ENCODE measurements around the gene PATL2. TPM values are rescaled to one million over a fixed set of nuclear protein-coding genes. Genes with fewer than 3 reads are reported as not detected.

PATL2 gene
- total and polyA plus RNA-seq, 3 donors from 2014 or later: 0.62 to 0.87 (median 0.76) TPM

DNA sequence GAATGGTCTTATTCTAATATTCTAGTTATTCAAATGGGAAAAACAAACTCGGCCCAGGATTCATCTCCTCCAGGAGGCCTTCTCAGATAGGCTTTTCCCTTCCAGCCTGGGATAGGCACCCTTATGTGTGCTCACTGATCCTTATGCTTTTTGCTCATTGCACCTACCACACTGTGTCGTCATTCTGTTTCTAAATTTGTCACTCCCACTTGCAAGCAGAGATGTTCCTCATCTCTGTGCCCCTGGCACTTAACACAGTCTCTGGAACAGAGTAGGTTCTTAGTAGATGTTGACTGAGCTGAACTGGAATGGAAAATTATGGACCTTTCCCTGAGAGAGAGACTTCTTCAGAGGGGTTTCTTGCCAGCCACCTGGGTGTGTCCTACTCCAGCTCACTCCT is 28.9 kb downstream of the PATL2 start:
- H3K4me1 ChIP-seq: no peaks in the 10 kb centered on the region
- H3K4me3 ChIP-seq: no peak overlapping the region
- intact Hi-C loops (cut with DNase I; ENCODE audit: low total_unique reads): no loop called here
- no peak overlapping the region for H3K27ac ChIP-seq
- H3K9me3 ChIP-seq: no peaks in the 10 kb centered on the region
- DNase-seq: no peak
- H3K36me3 ChIP-seq (ENCODE audit: low read depth, missing control alignments): no peaks in the 10 kb centered on the region
- no peak for TF ChIP-seq POLR2A (IDR thresholded peaks at IDR 0.05)
- 72 to 86% methylated on average over 2 of the region's 2 CpGs for WGBS, 2 donors
- no peaks in the 10 kb centered on the region for H3K27me3 ChIP-seq

DNA sequence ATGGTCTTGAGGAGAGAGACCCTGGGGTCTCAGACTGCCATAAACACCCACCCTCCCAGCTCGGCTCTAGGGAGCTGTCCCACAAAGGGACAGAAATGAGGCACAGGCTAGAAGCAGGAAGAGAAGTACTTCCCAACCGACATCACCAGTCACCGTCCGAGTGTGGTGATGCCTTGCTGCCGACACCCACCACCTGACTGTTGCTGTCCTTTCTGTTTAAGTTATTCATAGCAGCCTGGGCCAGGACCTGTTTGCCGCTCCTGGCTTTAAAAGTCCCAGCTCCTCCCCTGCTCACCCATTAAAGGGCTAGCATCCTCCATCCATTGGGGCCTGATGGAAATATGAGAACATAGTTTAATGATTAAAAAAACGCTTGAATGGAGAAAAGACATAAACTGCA is 34.4 kb downstream of the PATL2 start:
- Histone ChIP-seq H3K9me3 (no peaks in the 10 kb centered on the region), H3K27ac (no peak overlapping the region)
- WGBS, 2 donors: 68 to 71% methylated on average over 7 of the region's 7 CpGs

DNA sequence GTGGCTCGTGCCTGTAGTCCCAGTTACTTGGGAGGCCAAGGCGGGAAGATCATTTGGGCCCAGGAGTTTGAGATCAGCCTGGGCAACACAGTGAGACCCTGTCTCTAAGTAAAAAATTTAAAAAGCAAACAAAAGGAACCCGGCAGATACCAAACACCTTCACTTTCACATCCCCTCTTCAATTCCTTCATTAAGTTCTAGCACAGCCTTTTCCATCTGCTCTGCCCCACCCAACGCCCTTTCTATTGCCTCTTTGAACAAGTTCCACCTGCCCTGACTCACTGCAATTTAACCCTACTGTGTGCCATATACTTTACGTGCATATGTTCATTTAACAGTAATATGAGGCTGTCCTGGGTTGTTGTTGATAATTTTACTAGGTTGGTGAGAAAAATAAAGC is 35.2 kb downstream of the PATL2 start:
- intact Hi-C loops (cut with DNase I; ENCODE audit: low total_unique reads): no loop called here
- Histone ChIP-seq H3K9me3 (no peaks in the 10 kb centered on the region), H3K27me3 (no peaks in the 10 kb centered on the region), H3K4me3 (no peak overlapping the region), H3K36me3 (ENCODE audit: low read depth, missing control alignments) (no peaks in the 10 kb centered on the region), H3K27ac (no peak overlapping the region), H3K4me1 (no peaks in the 10 kb centered on the region)
- TF ChIP-seq, protein P1, sequence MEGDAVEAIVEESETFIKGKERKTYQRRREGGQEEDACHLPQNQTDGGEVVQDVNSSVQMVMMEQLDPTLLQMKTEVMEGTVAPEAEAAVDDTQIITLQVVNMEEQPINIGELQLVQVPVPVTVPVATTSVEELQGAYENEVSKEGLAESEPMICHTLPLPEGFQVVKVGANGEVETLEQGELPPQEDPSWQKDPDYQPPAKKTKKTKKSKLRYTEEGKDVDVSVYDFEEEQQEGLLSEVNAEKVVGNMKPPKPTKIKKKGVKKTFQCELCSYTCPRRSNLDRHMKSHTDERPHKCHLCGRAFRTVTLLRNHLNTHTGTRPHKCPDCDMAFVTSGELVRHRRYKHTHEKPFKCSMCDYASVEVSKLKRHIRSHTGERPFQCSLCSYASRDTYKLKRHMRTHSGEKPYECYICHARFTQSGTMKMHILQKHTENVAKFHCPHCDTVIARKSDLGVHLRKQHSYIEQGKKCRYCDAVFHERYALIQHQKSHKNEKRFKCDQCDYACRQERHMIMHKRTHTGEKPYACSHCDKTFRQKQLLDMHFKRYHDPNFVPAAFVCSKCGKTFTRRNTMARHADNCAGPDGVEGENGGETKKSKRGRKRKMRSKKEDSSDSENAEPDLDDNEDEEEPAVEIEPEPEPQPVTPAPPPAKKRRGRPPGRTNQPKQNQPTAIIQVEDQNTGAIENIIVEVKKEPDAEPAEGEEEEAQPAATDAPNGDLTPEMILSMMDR (IDR thresholded peaks at IDR 0.05): no peak
- no peak for TF ChIP-seq POLR2A (IDR thresholded peaks at IDR 0.05)
- DNase-seq: no peak
- WGBS, 2 donors: 88 to 93% methylated on average over 5 of the region's 5 CpGs

More for the DNA sequence above, 34.4 kb downstream of the PATL2 start:
- TF ChIP-seq, protein P1 (IDR thresholded peaks at IDR 0.05): no peak
- TF ChIP-seq POLR2A (IDR thresholded peaks at IDR 0.05): no peak
- Histone ChIP-seq H3K27me3 (no peaks in the 10 kb centered on the region), H3K4me1 (no peaks in the 10 kb centered on the region), H3K4me3 (no peak overlapping the region), H3K36me3 (ENCODE audit: low read depth, missing control alignments) (no peaks in the 10 kb centered on the region)
- DNase-seq: no peak
- intact Hi-C loops (cut with DNase I; ENCODE audit: low total_unique reads): no loop called here

DNA sequence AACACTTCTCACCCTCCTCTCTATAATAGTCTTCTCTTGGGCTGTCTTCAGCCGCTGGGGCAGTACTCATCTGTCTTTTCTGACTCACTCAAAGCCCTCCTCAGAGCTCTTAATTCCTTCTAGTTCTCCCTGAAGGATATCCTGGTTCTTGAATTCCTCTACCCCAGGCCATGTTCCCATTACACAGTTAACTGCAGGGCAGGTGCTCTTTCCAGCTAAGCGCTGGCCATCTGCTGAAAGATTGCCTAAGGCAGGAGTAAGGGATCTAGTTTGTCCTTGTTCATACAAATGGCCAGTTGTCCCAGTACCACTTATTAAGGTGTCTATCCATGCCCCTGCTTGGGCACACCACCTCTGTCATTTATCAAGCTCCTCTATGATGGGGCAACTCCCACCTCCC is 37.5 kb downstream of the PATL2 start:
- Histone ChIP-seq H3K4me1 (no peaks in the 10 kb centered on the region), H3K9me3 (no peaks in the 10 kb centered on the region), H3K27ac (no peak overlapping the region), H3K27me3 (no peaks in the 10 kb centered on the region), H3K4me3 (no peak overlapping the region), H3K36me3 (ENCODE audit: low read depth, missing control alignments) (no peaks in the 10 kb centered on the region)
- intact Hi-C loops (cut with DNase I; ENCODE audit: low total_unique reads): no loop called here
- 95 to 96% methylated on average over 2 of the region's 2 CpGs for WGBS, 2 donors
- TF ChIP-seq, protein P1 (IDR thresholded peaks at IDR 0.05): no peak
- no peak for TF ChIP-seq POLR2A (IDR thresholded peaks at IDR 0.05)
- DNase-seq: no peak

DNA sequence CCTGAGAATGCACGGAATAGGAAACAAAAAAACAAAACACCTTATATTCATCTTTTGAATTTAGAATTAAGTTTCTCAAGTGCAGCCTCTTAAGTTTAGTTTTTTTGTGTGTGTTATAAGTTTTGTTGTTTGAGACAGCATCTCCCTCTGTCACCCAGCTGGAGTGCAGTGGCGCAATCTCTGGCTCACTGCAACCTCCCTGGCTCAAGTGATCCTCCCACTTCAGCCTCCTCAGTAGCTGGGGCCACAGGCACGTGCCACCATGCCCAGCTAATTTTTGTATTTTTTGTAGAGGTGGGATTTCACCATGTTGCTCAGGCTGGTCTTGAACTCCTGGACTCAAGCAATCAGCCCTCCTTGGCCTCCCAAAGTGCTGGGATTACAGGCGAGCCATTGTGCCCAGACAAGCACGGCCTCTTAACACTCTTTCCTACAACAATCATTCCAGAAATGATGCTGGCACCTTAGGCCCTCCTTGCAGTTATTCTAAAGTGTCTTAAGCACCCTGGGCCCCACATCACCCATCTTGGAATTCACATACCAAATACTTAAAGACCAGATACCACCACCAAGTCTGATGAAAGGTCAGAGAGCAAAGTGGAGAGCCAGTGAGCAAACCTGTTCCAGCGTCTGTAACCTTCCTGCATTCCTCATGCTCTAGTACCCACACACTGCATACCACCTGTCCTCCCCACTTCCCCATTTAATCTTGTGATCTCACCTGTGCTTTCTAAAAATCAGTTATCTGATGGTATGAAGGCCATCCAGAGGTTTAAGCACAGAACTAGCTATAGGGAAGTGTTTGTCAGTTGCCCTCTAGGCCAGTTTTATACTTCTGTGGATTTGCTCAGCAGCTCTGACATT is 40.8 kb downstream of the PATL2 start:
- Histone ChIP-seq H3K9me3 (no peaks in the 10 kb centered on the region), H3K4me3 (no peak overlapping the region), H3K27ac (no peak overlapping the region), H3K27me3 (no peaks in the 10 kb centered on the region), H3K36me3 (ENCODE audit: low read depth, missing control alignments) (no peaks in the 10 kb centered on the region), H3K4me1 (no peaks in the 10 kb centered on the region)
- WGBS, 2 donors: 85 to 87% methylated on average over 6 of the region's 6 CpGs
- no peak for TF ChIP-seq POLR2A (IDR thresholded peaks at IDR 0.05)
- TF ChIP-seq, protein P1 (IDR thresholded peaks at IDR 0.05): no peak
- intact Hi-C loops (cut with DNase I; ENCODE audit: low total_unique reads): no loop called here
- no peak for DNase-seq

Data from testis (tissue), 3 donors.